ENCODE results near the gene KLHL2. TPM values are rescaled to one million over a fixed set of nuclear protein-coding genes. Genes with fewer than 3 reads are reported as not detected.
"Not testable (repeated sequence)": the region's sequence is repeated elsewhere in the genome, so short reads cannot be mapped to it uniquely, and the experiment has no call there.

KLHL2 gene
- total RNA-seq, 4 donors from 2014 or later: 18.0 to 26.7 (median 23.8) TPM

- TF ChIP-seq, protein P1, sequence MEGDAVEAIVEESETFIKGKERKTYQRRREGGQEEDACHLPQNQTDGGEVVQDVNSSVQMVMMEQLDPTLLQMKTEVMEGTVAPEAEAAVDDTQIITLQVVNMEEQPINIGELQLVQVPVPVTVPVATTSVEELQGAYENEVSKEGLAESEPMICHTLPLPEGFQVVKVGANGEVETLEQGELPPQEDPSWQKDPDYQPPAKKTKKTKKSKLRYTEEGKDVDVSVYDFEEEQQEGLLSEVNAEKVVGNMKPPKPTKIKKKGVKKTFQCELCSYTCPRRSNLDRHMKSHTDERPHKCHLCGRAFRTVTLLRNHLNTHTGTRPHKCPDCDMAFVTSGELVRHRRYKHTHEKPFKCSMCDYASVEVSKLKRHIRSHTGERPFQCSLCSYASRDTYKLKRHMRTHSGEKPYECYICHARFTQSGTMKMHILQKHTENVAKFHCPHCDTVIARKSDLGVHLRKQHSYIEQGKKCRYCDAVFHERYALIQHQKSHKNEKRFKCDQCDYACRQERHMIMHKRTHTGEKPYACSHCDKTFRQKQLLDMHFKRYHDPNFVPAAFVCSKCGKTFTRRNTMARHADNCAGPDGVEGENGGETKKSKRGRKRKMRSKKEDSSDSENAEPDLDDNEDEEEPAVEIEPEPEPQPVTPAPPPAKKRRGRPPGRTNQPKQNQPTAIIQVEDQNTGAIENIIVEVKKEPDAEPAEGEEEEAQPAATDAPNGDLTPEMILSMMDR (IDR thresholded peaks at IDR 0.05): no peak
- no peak for TF ChIP-seq POLR2A (IDR thresholded peaks at IDR 0.05)
- no peak for DNase-seq (ENCODE audit: low spot score in 2 of 2)
- H3K4me1 ChIP-seq: no peaks in the 10 kb centered on the region
- peaks cover 0 to 13% (median 2%) of the 10 kb centered on the region in 4 donors for H3K9me3 ChIP-seq
- no peaks in the 10 kb centered on the region for H3K27me3 ChIP-seq
- no peak overlapping the region for H3K4me3 ChIP-seq
- H3K36me3 ChIP-seq: no peaks in the 10 kb centered on the region
- H3K27ac ChIP-seq: no peak overlapping the region
- WGBS, 2 donors: 35% methylated on average over 2 of the region's 2 CpGs
Measured at GRCh38 chr4:165170819-165171218, 36.5 kb upstream of the KLHL2 start.

GRCh38 chr4:165175470-165175869, 31.9 kb upstream of the KLHL2 start:
- not testable (repeated sequence) for DNase-seq (ENCODE audit: low spot score in 2 of 2); H3K36me3 ChIP-seq; H3K4me1 ChIP-seq; H3K4me3 ChIP-seq; H3K27me3 ChIP-seq; H3K27ac ChIP-seq; H3K9me3 ChIP-seq
- 82 to 84% methylated on average over 3 of the region's 3 CpGs for WGBS, 2 donors

- no peak overlapping the region for H3K27ac ChIP-seq
- no peaks in the 10 kb centered on the region for H3K36me3 ChIP-seq
- 42 to 59% methylated on average over 7 of the region's 7 CpGs for WGBS, 2 donors
- DNase-seq (ENCODE audit: low spot score in 2 of 2): no peak
- no peak overlapping the region for H3K4me3 ChIP-seq
- H3K27me3 ChIP-seq: no peaks in the 10 kb centered on the region
- peaks cover 0 to 5% (median 2%) of the 10 kb centered on the region in 4 donors for H3K9me3 ChIP-seq
- no peaks in the 10 kb centered on the region for H3K4me1 ChIP-seq
- TF ChIP-seq EP300 (IDR thresholded peaks at IDR 0.05) (no peak), POLR2A (IDR thresholded peaks at IDR 0.05) (no peak)
- TF ChIP-seq, protein P1 (IDR thresholded peaks at IDR 0.05): no peak
Measured at GRCh38 chr4:165175879-165176278, 31.5 kb upstream of the KLHL2 start.

- 67 to 74% methylated on average over 3 of the region's 3 CpGs for WGBS, 2 donors
- no peak for DNase-seq (ENCODE audit: low spot score in 2 of 2)
- no peaks in the 10 kb centered on the region for H3K4me1 ChIP-seq
- no peaks in the 10 kb centered on the region for H3K27me3 ChIP-seq
- no peak overlapping the region for H3K27ac ChIP-seq
- H3K36me3 ChIP-seq: no peaks in the 10 kb centered on the region
- TF ChIP-seq, protein P1 (IDR thresholded peaks at IDR 0.05): no peak
- TF ChIP-seq EP300 (IDR thresholded peaks at IDR 0.05) (no peak), POLR2A (IDR thresholded peaks at IDR 0.05) (no peak)
- peaks cover 0 to 5% (median 2%) of the 10 kb centered on the region in 4 donors for H3K9me3 ChIP-seq
- no peak overlapping the region for H3K4me3 ChIP-seq
Measured at GRCh38 chr4:165177725-165178666, 29.4 kb upstream of the KLHL2 start.

DNA sequence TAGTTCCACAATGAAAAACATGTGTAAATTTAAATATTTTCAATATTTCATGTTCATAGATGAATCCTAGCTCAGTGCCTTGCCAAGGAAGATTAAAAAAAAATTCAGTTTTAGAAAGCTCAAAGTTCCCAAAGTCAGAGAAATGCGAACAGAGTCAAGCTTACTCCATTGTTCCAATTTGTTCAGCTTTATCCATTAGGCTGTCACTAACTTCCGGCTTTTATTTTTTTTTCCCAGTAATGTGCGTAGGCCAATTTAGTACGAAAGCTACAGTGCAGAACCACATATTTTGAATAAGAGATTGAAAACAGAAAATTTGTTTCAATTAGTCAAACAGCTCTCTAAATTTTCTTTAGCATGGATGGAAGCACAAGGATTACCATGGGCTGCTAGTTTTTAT, 23.1 kb upstream of the KLHL2 start:
- Histone ChIP-seq H3K36me3 (no peaks in the 10 kb centered on the region), H3K27me3 (no peaks in the 10 kb centered on the region), H3K9me3 (no peaks in the 10 kb centered on the region), H3K4me3 (no peak overlapping the region), H3K27ac (no peak overlapping the region), H3K4me1 (no peaks in the 10 kb centered on the region)
- 77 to 78% methylated on average over 4 of the region's 4 CpGs for WGBS, 2 donors
- no peak for DNase-seq (ENCODE audit: low spot score in 2 of 2)
- TF ChIP-seq POLR2A (IDR thresholded peaks at IDR 0.05) (no peak), EP300 (IDR thresholded peaks at IDR 0.05) (no peak)
- TF ChIP-seq, protein P1 (IDR thresholded peaks at IDR 0.05): no peak

GRCh38 chr4:165184998-165185397, 22.4 kb upstream of the KLHL2 start:
- DNase-seq (ENCODE audit: low spot score in 2 of 2); H3K4me3 ChIP-seq; H3K27me3 ChIP-seq; H3K9me3 ChIP-seq; H3K36me3 ChIP-seq; H3K27ac ChIP-seq; H3K4me1 ChIP-seq: not testable (repeated sequence)
- 94 to 98% methylated on average over 10 of the region's 10 CpGs for WGBS, 2 donors

Data from tibial nerve (tissue), 4 donors.